Karpas-422 (cell line): ENCODE results near the gene NPIPA1. TPM values are rescaled to one million over a fixed set of nuclear protein-coding genes. Genes with fewer than 3 reads are reported as not detected.
"Not testable (repeated sequence)": the region's sequence is repeated elsewhere in the genome, so short reads cannot be mapped to it uniquely, and the experiment has no call there.

Source experiments
- DNase-seq: peaks from one replicate; pipeline ENCODE4 v3.0.0-alpha.2; 2015
- H2AFZ ChIP-seq: fragments of 200-600 bp; sonication (generic); 2 replicates; pipeline ENCODE4 v1.6.1; 2014; ENCODE audit warnings: antibody characterized with exemption, low read length, mixed read lengths
- H3K27ac ChIP-seq: fragments of 200-600 bp; sonication (generic); 2 replicates; pipeline ENCODE4 v1.5.1; 2014; ENCODE audit warnings: mild to moderate bottlenecking, low read length, moderate library complexity
- H3K27me3 ChIP-seq: fragments of 200-600 bp; sonication (generic); 2 replicates; pipeline ENCODE4 v1.6.1; 2014; ENCODE audit warnings: low read length, mixed read lengths
- H3K36me3 ChIP-seq: fragments of 200-600 bp; sonication (generic); 2 replicates; pipeline ENCODE4 v1.6.1; 2014; ENCODE audit warnings: low read length, mixed read lengths; ENCODE audit not compliant: insufficient read depth
- H3K4me1 ChIP-seq: fragments of 200-600 bp; sonication (generic); 2 replicates; pipeline ENCODE4 v1.6.1; 2014; ENCODE audit warnings: mild to moderate bottlenecking, low read length, mixed read lengths
- H3K4me2 ChIP-seq: fragments of 200-600 bp; sonication (generic); 2 replicates; pipeline ENCODE4 v1.6.1; 2014; ENCODE audit warnings: low read length, low read depth, mild to moderate bottlenecking; ENCODE audit not compliant: poor library complexity, severe bottlenecking
- H3K4me3 ChIP-seq: fragments of 200-600 bp; sonication (generic); 2 replicates; pipeline ENCODE4 v1.5.1; 2014; ENCODE audit warnings: mild to moderate bottlenecking, antibody characterized with exemption, low read length, mixed read lengths
- H3K79me2 ChIP-seq: fragments of 200-600 bp; sonication (generic); 2 replicates; pipeline ENCODE4 v1.6.1; 2014; ENCODE audit warnings: mild to moderate bottlenecking, low read length, mixed read lengths
- H3K9ac ChIP-seq: fragments of 200-600 bp; sonication (generic); 2 replicates; pipeline ENCODE4 v1.6.0; 2014; ENCODE audit warnings: low read length
- H3K9me2 ChIP-seq: fragments of 200-600 bp; sonication (generic), shearing (Covaris generic); replicated peaks from 2 replicates; pipeline ENCODE4 v1.6.0; 2014; ENCODE audit warnings: mild to moderate bottlenecking, low read length, moderate library complexity; ENCODE audit not compliant: insufficient read depth
- H3K9me3 ChIP-seq: fragments of 300-700, 200-600 bp; sonication (generic); 2 replicates; pipeline ENCODE4 v1.6.1; 2014; ENCODE audit warnings: low read length, mixed read lengths
- H4K20me1 ChIP-seq: fragments of 200-600 bp; sonication (generic); 2 replicates; pipeline ENCODE4 v1.6.1; 2014; ENCODE audit warnings: mild to moderate bottlenecking, antibody characterized with exemption, low read length, low read depth; ENCODE audit not compliant: insufficient read depth
- small RNA-seq: library from RNA; depleted of rRNA; stranded (forward); fragments of <200 nt; gene quantifications from one replicate; pipeline ENCODE3, GENCODE V24; 2014
- total RNA-seq: library from RNA; depleted of rRNA; stranded (reverse); fragments of >200 nt; shearing (Covaris generic); gene quantifications from 2 replicates; pipeline ENCODE4 v1.2.3, GENCODE V29; 2014; ENCODE audit warnings: low replicate concordance; rRNA removed

Gene NPIPA1
- total RNA-seq, 1 experiment from 2014 or later, result 74.1 TPM

GRCh38 chr16:14993277-14994151, 56.3 kb downstream of the NPIPA1 start:
- H2AFZ ChIP-seq, H3K27me3 ChIP-seq, H3K9me2 ChIP-seq, H3K9me3 ChIP-seq, H3K4me1 ChIP-seq, H3K4me3 ChIP-seq, DNase-seq, H3K27ac ChIP-seq, H4K20me1 ChIP-seq, H3K9ac ChIP-seq, H3K4me2 ChIP-seq: not testable (repeated sequence)
- H3K36me3 ChIP-seq, result peaks cover 13% of the 10 kb centered on the region; the same call in 1 of the 2 replicates
- H3K79me2 ChIP-seq, result peaks cover 69% of the 10 kb centered on the region

- not testable (repeated sequence) for H3K4me2 ChIP-seq, H3K9me3 ChIP-seq, H2AFZ ChIP-seq, H4K20me1 ChIP-seq, H3K4me1 ChIP-seq, H3K27me3 ChIP-seq, H3K9me2 ChIP-seq, H3K27ac ChIP-seq, DNase-seq, H3K4me3 ChIP-seq, H3K9ac ChIP-seq
- Histone ChIP-seq H3K79me2 (peaks cover 49% of the 10 kb centered on the region), H3K36me3 (peaks cover 13% of the 10 kb centered on the region; the same call in 1 of the 2 replicates)
These were observed 59.5 kb downstream of the NPIPA1 start for GRCh38 chr16:14996702-14997101.

GRCh38 chr16:14998300-14998699, 61.1 kb downstream of the NPIPA1 start:
- peaks cover 33% of the 10 kb centered on the region for H3K79me2 ChIP-seq
- H4K20me1 ChIP-seq, H3K9ac ChIP-seq, H3K27ac ChIP-seq, H3K4me2 ChIP-seq, H3K9me3 ChIP-seq, H3K27me3 ChIP-seq, H3K4me1 ChIP-seq, H3K9me2 ChIP-seq, H3K36me3 ChIP-seq, DNase-seq, H3K4me3 ChIP-seq, H2AFZ ChIP-seq: not testable (repeated sequence)

GRCh38 chr16:14999845-15000244, 62.6 kb downstream of the NPIPA1 start:
- not testable (repeated sequence) for H3K9me3 ChIP-seq, H3K4me1 ChIP-seq, H3K4me2 ChIP-seq, H4K20me1 ChIP-seq, H3K9me2 ChIP-seq, H3K27me3 ChIP-seq, H3K27ac ChIP-seq, H3K4me3 ChIP-seq, H3K9ac ChIP-seq, DNase-seq, H2AFZ ChIP-seq, H3K36me3 ChIP-seq
- peaks cover 26% of the 10 kb centered on the region for H3K79me2 ChIP-seq

Small RNA genes lying within 50 kb of the gene (small RNA-seq; reads per million reads assigned to genes)
- gene AC138932.4, result not detected
- gene MIR3180-1, result not detected
- not detected for gene MIR3670-1
- gene MIR6511A1, result not detected
- not detected for gene MIR6770-1
- not detected for gene RF00019

Other genes starting within 250 kb of the NPIPA1 start
- not detected in 2 replicates for gene PLA2G10, start 243.1 kb upstream of the NPIPA1 start, total RNA-seq
- not detected in 2 replicates for gene NPIPA3, start 234.0 kb upstream of the NPIPA1 start, total RNA-seq
- not detected in 2 replicates for gene NPIPA2, start 194.9 kb upstream of the NPIPA1 start, total RNA-seq
- gene NOMO1, start 103.7 kb upstream of the NPIPA1 start, total RNA-seq, result 45.3 and 48.8 TPM in 2 replicates
- gene PDXDC1, start 37.6 kb downstream of the NPIPA1 start, total RNA-seq, result 58.4 and 77.6 TPM in 2 replicates
- 16.0 and 18.4 TPM in 2 replicates for gene NTAN1, start 118.6 kb downstream of the NPIPA1 start, total RNA-seq
- gene RRN3, start 156.8 kb downstream of the NPIPA1 start, total RNA-seq, result 21.7 and 36.0 TPM in 2 replicates